Subcutaneous abdominal adipose tissue (tissue), 5 donors: ENCODE data around the gene ZNF844.

Experiments used
- H3K27ac ChIP-seq: one replicate; pipeline ENCODE4 v1.7.0; 2013; ENCODE audit warnings: low read depth, mild to moderate bottlenecking, inconsistent platforms, low read length, moderate library complexity
- H3K27me3 ChIP-seq, 5 donors: one replicate each; pipeline ENCODE4 v1.7.0; 2013; ENCODE audit warnings: low read length in 5 of 5, inconsistent platforms in 1 of 5; ENCODE audit not compliant: control insufficient read depth in 5 of 5, insufficient read depth in 4 of 5
- H3K36me3 ChIP-seq, 5 donors: one replicate each; pipeline ENCODE4 v1.7.0; 2013; ENCODE audit warnings: low read length in 5 of 5; ENCODE audit not compliant: control insufficient read depth in 5 of 5, insufficient read depth in 5 of 5
- H3K4me1 ChIP-seq, 5 donors: one replicate each; pipeline ENCODE4 v1.7.0; 2013; ENCODE audit warnings: low read length in 5 of 5, mild to moderate bottlenecking in 3 of 5, moderate library complexity in 1 of 5; ENCODE audit not compliant: control insufficient read depth in 5 of 5, insufficient read depth in 5 of 5
- H3K4me3 ChIP-seq, 5 donors: one replicate each; pipeline ENCODE4 v1.7.0; 2013; ENCODE audit warnings: low read length in 5 of 5, low read depth in 1 of 5
- H3K9ac ChIP-seq, 5 donors: one replicate each; pipeline ENCODE4 v1.7.0; 2013; ENCODE audit warnings: low read length in 5 of 5, mild to moderate bottlenecking in 4 of 5, moderate library complexity in 3 of 5
- H3K9me3 ChIP-seq, 5 donors: one replicate each; pipeline ENCODE4 v1.7.0; 2013; ENCODE audit warnings: low read length in 5 of 5; ENCODE audit not compliant: control insufficient read depth in 5 of 5
- donor health status: healthy.
- donor health status: healthy.
- donor health status: healthy.
- donor health status: healthy.
- donor health status: healthy.

The ZNF844 gene

GRCh38 chr19:12064590-12065538, at the start of gene ZNF844:
ZNF844 (plus strand) TSS chr19:12064731; CDS start chr19:12064874, 143 bp downstream.
- Histone ChIP-seq H3K9me3 (peaks cover 4 to 13% (median 6%) of the 10 kb centered on the region in 5 donors), H3K4me3 (peak within 1 kb of the TSS; percentile 77 to 97 (median 95)), H3K36me3 (peaks cover 0 to 4% (median 0%) of the 10 kb centered on the region in 5 donors), H3K9ac (peak within 1 kb of the TSS; percentile 75 to 92 (median 84)), H3K27ac (peak within 1 kb of the TSS; percentile 83), H3K4me1 (peaks cover 1 to 17% (median 17%) of the 10 kb centered on the region in 5 donors), H3K27me3 (no peaks in the 10 kb centered on the region)

- peaks cover 38 to 72% (median 48%) of the 10 kb centered on the region in 5 donors for H3K9me3 ChIP-seq
- H3K27me3 ChIP-seq = no peaks in the 10 kb centered on the region
- no peak overlapping the region for H3K9ac ChIP-seq
- H3K4me1 ChIP-seq = peaks cover 0 to 4% (median 0%) of the 10 kb centered on the region in 5 donors
- peaks cover 28 to 46% (median 43%) of the 10 kb centered on the region in 5 donors for H3K36me3 ChIP-seq
- no peak overlapping the region for H3K27ac ChIP-seq
- H3K4me3 ChIP-seq = peak overlapping the region; percentile 10 to 62 (median 50)
Observed at GRCh38 chr19:12015015-12015752, 49.3 kb upstream of the ZNF844 start.

- Histone ChIP-seq H3K27me3 (no peaks in the 10 kb centered on the region), H3K36me3 (peaks cover 28 to 46% (median 43%) of the 10 kb centered on the region in 5 donors), H3K9ac (no peak overlapping the region), H3K4me3 (peak overlapping the region; percentile 4 to 62 (median 50)), H3K9me3 (peaks cover 38 to 74% (median 51%) of the 10 kb centered on the region in 5 donors), H3K4me1 (peaks cover 0 to 4% (median 0%) of the 10 kb centered on the region in 5 donors), H3K27ac (no peak overlapping the region)
Observed at GRCh38 chr19:12015753-12016116, 48.8 kb upstream of the ZNF844 start.

GRCh38 chr19:12034198-12034597, 30.3 kb upstream of the ZNF844 start:
- Histone ChIP-seq H3K36me3 (no peaks in the 10 kb centered on the region), H3K27me3 (no peaks in the 10 kb centered on the region), H3K9ac (peak overlapping the region in 2 of 5 donors; percentile 88 to 96), H3K4me1 (peaks cover 0 to 18% (median 16%) of the 10 kb centered on the region in 5 donors), H3K4me3 (peak overlapping the region in 3 of 5 donors; percentile 63 to 96 (median 92)), H3K9me3 (no peaks in the 10 kb centered on the region), H3K27ac (no peak overlapping the region)

- peak overlapping the region; percentile 72 for H3K27ac ChIP-seq
- H3K4me3 ChIP-seq = peak overlapping the region; percentile 63 to 96 (median 92)
- no peaks in the 10 kb centered on the region for H3K9me3 ChIP-seq
- H3K27me3 ChIP-seq = no peaks in the 10 kb centered on the region
- peak overlapping the region in 4 of 5 donors; percentile 88 to 97 (median 96) for H3K9ac ChIP-seq
- H3K4me1 ChIP-seq = peaks cover 0 to 18% (median 16%) of the 10 kb centered on the region in 5 donors
- H3K36me3 ChIP-seq = no peaks in the 10 kb centered on the region
Observed at GRCh38 chr19:12034620-12035019, 29.9 kb upstream of the ZNF844 start.

- Histone ChIP-seq H3K27me3 (no peaks in the 10 kb centered on the region), H3K9me3 (no peaks in the 10 kb centered on the region), H3K27ac (peak within 1 kb of the TSS; percentile 72), H3K4me3 (peak within 1 kb of the TSS; percentile 82 to 96 (median 92)), H3K36me3 (no peaks in the 10 kb centered on the region), H3K4me1 (peaks cover 0 to 18% (median 16%) of the 10 kb centered on the region in 5 donors), H3K9ac (peak within 1 kb of the TSS; percentile 52 to 97 (median 96))
Observed at GRCh38 chr19:12035220-12036172, 29.0 kb upstream of the ZNF844 start, which contains the start of gene ZNF433. ZNF433 (minus strand) TSS chr19:12035679; CDS start chr19:12035539, 140 bp downstream.

- Histone ChIP-seq H3K4me1 (peaks cover 0 to 3% (median 0%) of the 10 kb centered on the region in 5 donors), H3K9ac (no peak overlapping the region), H3K9me3 (peaks cover 12 to 41% (median 29%) of the 10 kb centered on the region in 5 donors), H3K36me3 (peaks cover 0 to 7% (median 2%) of the 10 kb centered on the region in 5 donors), H3K27me3 (no peaks in the 10 kb centered on the region), H3K27ac (no peak overlapping the region), H3K4me3 (peak overlapping the region in 3 of 5 donors; percentile 0 to 19 (median 19))
Observed at GRCh38 chr19:12042893-12043292, 21.6 kb upstream of the ZNF844 start.

- Histone ChIP-seq H3K36me3 (peaks cover 0 to 7% (median 2%) of the 10 kb centered on the region in 5 donors), H3K4me3 (peak overlapping the region in 3 of 5 donors; percentile 12 to 42 (median 33)), H3K27ac (no peak overlapping the region), H3K9me3 (peaks cover 12 to 41% (median 29%) of the 10 kb centered on the region in 5 donors), H3K27me3 (no peaks in the 10 kb centered on the region), H3K9ac (no peak overlapping the region), H3K4me1 (peaks cover 0 to 3% (median 0%) of the 10 kb centered on the region in 5 donors)
Observed at GRCh38 chr19:12043752-12044422, 20.6 kb upstream of the ZNF844 start.
